Stimulated activated CD4-positive, alpha-beta T cell treated with anti-CD3 and anti-CD28 coated beads, Interleukin-1b, Interleukin-23, amount 100 ng/mL, for 24 hours (primary cell): Measurements from ENCODE around the gene RBM19.
"Not testable (repeated sequence)": the region's sequence is repeated elsewhere in the genome, so short reads cannot be mapped to it uniquely, and the experiment has no call there.

Experiments
- DNase-seq, 4 experiments: peaks; one replicate each; pipeline ENCODE4 v3.0.0-alpha.2; 2020; ENCODE audit warnings: low read depth in 4 of 4, low spot score in 1 of 4

The RBM19 gene

DNA sequence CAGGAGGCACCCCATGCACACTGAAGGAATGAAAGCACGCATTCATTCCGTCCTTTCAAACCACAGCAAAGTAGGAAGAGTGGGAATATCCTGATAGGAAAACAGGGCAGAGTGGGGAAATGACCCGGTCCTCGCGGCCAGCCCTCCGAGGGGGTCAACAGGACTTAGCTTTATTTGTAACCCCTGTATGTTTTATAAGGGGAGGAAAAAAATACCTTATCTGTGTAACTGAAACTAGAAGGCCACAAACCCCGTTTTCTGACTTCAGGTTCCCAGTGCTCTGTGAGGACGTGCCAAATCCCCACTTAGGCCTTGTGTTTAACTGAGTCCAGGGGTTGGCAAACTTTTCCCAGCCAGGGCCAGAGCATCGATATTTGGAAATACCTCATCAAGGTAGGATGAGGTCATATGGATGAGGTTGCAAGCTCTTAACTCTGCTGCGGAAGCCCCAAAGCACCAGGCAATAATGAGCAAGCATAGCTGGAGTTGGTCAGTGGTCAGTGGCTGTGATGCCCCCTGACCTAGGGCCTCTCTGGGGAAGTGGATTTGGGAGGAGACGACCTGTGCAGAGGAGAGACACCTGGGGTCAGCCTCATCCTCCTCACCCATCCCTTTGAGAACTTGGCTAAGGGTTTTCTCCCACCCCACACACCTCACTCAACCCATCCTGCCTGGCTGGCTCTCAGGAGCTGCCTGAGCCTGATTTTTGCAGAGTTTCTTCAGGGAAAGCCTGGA, 58.5 kb downstream of the RBM19 start:
- no peak for DNase-seq

DNA sequence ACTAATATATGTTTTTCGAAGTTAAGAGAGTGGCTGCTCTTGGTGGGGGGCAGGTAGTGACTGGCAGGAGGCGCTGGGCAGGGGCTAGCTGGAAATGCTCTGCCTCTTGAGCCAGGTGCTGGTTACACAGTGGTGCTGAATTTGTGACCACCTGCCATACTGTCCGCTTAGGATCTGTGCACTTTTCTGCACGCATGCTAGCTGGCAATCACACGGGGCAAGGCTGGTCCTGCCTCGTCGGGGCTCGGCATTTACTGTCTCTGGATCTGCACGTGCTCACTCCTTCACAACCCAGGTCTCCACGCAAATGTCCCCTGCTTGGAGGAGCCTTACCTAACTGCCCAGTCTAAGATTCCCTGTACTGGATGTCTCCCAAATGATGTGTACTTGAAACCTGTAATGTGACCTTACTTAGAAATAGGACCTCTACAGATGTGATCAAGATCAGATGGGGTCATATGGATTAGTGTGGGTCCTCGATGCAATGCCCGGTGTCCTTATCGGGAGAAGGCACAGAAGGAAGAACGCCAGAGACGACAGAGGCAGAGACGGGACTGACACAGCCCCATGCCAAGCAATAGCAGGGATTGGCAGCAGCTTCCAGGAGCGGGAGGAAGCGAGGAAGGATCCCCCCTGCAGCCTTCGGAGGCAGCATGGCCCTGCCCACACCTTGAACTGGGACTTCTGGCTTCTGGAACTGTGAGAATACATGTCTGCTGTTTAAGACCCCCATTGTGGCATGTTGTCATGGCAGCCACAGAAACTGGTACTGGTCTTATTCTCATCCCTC, 59.5 kb downstream of the RBM19 start:
- no peak for DNase-seq

DNA sequence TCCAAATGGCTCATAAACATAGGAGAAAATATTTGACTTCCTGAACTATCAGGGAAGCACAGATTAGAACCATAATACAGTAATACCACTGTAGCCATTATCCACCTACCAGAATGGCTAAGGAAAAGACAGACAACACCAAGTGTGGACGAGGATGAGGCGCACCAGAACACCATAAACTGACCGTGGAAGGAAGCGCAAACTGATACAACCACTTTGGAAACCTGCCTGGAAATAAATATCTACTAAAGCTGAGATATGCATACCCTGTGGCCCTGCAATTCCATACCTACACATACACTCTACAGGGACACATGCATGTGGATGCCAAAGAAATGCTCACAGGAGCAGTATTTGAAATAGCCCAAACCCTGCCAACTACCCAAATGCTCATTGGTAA, 60.3 kb downstream of the RBM19 start:
- no peak for DNase-seq

DNA sequence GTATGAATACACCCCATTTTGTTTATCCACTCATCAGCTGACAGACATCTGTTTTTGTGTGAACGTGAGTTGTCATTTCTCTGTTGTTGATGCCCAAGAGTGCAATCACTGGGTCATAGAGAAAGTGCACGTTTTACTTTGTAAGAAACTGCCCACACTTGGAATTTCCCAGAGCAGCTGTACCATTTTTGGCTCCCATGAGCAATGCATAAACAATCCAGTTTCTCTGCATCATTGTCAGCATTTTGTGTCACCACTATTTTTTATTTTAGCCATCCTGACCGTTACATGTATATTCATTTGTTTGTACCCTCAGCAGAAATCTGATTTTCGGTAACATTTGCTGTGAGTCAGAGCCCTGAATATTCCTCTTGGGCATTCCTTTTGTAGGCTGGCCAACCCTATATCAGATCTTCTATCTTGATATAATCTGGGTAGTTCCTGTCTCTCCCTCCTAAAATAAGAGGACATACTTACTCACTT, 62.7 kb downstream of the RBM19 start:
- no peak for DNase-seq

DNA sequence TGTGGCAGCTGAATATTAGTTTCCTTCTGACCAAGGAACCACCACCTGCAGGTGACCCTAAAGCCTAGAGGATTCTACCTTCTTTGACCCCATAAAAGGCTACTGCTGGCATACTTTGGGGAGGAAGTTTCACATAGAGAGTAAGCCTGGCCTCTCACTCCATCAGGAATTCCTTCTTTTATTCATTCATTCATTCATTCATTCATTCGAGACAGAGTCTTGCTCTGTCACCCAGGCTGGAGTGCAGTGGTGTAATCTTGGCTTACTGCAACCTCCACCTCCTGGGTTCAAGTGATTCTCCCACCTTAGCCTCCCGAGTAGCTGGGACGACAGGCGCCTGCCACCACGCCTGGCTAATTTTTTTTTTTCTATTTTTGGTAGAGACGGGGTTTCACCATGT, 64.8 kb downstream of the RBM19 start:
- not testable (repeated sequence) for DNase-seq

DNA sequence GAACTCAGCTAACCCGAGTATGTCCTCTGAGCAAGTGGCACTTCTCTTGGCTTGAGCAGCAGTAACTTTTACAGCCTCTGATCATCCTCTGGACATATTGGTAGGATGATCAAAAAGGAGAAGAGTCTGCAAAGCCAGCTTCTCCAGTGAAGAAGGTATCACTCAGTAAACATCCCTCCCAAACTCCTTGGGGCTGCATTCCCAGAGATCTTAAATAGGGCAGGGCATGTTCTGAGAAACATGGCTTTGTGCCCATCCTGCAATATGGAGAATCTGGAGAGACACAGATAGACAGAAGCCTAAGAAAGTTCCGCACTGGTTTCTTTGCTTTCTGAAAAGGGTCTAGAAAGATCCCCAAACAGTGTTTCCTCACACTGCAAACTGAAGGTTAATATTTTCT, 65.4 kb downstream of the RBM19 start:
- DNase-seq, result no peak

DNA sequence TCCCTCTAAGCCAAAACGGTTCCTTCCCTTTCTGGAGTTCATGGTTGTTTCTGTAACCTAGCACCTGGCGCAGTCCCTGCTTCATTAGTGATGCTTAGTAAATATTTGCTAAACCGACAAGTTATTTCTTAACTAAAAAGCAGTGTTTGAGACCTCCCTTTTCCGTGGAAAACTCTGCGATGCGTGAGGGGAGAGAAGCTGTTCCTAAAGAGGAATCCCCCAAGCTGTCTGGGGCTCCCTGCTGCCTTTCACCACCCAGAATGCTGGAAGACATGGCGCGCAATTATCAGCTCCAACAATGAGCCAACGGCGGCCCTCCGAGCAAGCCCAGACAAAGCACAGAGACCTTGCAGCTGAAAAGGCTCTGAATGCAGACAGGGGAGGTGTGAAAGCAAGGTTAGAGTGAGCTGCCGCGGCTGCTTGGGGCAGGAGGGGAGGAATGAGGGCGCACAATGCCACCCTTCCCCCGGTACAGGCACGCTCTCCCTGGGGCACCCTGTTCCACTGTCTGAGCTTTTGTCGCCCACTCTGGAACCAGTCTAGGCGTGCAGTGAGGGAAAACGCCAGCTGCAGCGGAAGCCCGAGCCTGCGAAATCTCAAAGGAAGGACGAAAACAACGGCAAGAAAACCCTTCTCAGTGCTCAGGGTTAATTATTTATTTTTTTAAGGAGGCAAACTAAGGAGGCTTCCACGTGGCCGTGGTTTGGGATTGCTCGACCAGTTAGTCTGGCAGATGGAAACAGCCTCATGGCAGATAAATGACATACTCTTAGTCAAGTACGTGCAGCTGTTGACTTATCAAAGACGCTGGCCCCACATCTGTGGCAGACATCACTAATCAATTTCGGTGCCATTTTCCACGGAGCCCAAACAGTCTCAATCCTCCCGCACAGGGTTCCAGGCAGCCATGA, 66.3 kb downstream of the RBM19 start:
- DNase-seq, result no peak

DNA sequence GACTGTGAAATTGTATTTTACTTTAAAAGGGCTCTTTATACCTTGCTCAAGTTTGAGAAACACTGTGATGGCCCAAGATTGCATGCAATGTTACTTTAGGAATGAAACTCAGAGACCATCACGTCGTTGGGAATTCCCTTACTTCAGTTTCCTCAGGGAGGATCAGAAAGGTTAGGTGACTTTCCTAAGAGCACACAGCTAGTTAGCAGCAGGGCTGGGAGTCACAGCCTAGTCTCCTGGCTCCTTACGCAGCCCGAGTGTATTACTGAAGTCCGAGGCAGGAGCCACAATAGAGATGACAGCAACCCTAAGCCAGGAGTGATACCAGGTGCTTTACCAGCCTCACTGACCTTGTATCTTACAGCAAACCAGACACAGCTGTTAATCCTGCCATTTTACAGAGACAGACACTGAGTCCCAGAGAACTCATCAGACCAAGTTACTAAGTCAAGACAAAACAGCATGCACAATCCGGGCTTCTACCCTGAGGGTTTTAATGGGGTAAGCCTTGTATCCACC, 67.0 kb downstream of the RBM19 start:
- no peak for DNase-seq

DNA sequence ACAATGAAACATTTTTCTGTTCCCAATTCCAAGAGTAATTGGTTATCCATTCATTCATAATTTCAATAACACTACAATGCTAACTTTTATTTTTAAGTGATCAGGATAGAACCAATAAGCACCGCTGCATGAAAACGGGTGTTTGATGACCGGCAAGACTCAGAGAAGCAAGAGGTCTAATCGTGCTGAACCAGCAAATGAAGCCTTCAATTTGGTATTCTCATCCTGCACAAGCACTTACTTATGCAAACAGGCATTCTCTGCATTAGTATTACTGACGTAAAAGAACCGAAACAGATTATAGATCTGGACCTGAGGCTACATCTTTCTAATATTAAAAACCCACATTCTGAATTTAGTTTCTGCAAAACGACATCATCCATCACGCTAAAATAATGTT, 67.7 kb downstream of the RBM19 start:
- DNase-seq, result no peak

DNA sequence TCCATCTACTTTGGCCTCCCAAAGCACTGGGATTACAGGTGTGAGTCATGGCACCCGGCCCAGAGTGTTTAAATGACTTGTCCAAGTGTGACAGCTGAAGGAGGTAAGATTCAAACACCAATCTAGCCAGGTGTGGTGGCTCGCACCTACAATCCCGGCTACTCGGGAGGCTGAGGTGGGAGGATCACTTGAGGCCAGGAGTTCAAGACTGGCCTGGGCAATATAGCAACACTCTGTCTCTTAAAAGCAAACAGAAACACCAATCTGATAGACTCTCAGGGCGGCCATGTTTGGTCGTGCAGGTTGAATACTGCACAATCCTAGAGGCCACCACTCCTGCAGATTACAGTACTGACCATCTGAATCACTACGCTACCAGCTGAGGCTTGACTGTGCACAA, 68.7 kb downstream of the RBM19 start:
- no peak for DNase-seq

DNA sequence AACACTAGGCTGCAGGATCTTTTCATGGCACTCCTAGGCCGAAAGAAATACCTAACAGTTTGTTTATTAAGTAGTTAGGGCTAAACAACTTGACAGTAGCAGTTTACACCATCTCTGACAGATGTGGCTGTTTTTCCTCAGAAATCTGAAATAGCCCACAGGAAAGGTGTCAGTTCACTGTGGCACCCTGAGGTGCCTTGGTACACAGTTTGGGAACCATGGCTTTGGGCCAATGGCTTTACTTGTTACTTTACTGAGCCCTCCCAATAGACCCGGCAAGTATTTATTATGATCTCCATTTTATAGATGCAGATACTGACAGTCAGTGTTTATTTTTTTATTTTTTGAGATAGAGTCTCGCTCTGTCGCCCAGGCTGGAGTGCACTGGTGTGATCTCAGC, 69.3 kb downstream of the RBM19 start:
- no peak for DNase-seq

DNA sequence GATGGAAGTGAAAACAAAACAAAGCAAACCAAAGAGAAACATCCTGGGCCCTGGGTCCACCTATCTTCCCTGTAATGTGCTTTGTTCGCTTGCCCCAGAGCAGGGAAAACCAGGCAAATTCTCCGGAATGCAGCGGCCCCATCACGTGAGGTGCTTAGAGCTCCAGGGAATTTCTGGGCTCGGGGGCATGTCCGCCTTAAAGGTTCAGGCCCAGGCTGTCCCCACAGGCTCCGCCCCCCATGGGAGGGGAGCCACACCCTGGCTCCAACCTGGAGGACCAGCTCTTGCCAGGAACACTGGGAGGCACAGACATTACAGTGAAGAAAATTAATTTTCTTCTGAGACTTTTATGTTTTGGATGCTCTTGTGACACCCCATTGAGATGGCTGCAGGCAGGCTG, 69.9 kb downstream of the RBM19 start:
- no peak for DNase-seq

DNA sequence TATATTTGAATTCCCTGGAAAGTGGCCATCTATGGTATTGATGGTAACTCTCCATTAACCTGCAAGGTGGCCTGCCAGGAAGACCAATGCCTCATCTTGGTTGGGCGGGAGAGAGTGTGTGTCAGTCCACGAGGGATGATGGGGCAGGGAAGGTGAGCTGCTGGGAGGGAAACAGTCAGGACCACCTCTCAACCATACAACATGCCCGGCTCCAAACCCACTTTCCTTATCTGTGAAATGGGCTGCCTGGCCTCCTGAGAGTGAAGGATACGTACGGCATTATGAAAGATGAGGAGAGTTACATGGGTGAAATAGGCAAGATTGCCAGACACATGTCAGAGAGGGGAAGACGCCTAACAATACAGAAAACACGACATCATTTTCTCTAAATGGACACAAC, 70.9 kb downstream of the RBM19 start:
- DNase-seq, result no peak

DNA sequence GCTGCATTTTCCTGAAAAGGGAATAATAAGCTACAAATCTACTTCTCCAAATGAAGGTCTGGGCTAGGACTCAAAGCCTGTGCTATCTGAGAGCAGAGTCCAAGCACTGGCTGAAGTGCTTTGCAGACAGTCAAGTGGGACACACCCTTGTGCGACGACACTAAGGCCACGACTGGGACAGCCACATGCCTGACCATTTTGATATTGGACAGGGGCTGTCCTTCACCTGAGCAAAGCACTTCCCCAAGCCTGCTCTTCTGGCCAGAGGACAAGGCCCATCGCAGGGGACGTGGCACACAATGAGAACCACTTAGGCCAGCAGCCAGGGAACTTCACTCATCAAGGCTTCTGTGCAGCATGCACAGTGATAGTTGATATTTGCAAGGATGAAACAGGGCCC, 71.4 kb downstream of the RBM19 start:
- DNase-seq, result no peak

DNA sequence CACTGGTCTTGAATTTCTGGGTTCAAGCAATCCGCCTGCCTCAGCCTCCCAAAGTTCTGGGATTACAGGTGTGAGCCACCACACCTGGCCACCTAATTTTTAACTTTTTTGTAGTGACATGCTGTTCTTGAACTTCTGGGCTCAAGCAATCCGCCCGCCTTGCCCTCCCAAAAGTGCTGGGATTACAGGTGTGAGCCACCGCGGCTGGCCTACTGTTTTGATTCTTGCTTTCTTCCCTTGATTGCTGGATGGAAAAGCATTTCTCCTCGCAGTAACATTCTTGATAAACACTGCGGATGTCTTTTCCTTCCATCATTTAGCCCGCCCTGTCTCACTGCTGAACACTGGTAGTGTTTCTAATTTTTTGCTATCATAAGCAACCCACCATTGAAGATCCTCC, 72.9 kb downstream of the RBM19 start:
- DNase-seq, result no peak

DNA sequence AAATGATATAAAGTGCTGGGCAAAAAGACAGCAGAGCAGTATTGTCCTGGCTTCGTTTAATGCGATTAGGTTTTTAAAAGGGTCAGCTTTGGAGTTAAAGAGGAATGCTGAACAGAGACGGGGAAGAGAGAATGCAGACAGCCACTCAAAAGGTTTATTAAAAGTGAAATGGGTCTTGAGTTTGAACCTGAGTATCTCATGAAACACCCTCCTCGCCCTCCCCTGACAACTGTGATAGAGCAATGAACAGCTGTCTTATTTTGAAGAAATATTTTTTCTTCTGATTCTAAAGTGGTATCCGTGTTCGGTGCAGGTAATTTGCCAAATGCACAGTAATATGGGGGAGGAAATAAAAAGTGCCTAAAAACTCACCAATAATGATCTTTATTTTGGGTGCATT, 73.6 kb downstream of the RBM19 start:
- no peak for DNase-seq

DNA sequence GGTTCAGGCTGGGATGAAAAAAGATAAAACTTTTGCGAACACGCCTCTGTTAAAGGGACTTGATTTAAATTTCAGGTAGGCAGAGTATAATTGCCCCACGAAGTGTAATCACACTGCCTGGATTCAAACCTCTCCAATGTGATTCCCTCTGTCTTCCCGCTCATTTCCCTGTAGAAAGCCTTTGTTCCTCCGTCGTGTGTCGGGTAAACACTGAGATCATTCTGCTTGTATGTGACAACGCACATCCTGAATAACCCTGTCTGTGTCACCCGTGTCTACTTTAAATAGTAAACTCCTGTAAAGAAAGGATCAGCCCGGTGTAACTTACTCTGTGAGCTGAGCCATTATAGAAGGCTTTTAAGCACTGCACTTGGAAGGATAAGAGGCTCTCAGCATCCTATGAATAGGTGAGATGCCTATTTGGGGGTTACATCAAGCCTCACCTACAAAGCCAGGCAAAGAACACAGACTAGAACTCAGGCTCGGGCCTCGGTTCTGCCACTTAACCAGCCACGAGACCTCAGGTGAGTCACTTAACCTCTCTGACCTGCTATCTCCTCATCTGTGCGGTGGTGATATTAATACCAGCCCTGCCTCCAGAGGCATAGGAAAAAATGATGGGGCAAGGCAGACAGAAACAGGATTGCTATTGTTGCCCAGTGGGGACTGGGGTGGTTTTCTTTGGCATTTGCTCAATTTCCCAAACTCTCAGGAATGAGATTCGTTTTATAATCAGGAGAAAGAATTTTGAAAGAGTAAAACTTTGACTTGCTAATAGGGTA, 74.2 kb downstream of the RBM19 start:
- DNase-seq, result no peak

DNA sequence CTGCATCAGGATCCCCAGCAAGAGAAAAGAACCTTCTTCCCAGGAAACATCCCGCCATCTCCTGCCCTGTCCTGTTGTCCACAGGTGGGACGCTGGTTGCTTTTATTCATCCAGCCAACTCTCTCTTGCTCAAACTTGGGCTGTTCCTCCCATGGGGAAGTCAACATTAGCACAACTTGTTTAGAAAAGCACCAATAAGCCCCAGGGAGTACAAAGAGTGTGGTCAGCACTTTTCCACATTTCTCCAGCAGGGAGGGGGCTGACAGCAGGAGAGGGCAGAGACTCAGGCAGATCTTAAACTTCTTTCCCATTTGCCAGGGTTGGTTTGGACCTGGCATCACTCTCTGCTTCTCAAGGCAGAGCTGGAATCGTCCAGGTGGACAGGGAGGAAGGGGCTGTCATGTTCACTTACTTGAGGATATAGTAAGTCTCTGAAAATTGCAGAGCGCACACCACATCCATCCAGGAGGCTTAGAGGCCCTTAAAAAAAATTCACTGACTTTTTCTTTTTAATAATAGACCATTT, 74.9 kb downstream of the RBM19 start:
- no peak for DNase-seq

DNA sequence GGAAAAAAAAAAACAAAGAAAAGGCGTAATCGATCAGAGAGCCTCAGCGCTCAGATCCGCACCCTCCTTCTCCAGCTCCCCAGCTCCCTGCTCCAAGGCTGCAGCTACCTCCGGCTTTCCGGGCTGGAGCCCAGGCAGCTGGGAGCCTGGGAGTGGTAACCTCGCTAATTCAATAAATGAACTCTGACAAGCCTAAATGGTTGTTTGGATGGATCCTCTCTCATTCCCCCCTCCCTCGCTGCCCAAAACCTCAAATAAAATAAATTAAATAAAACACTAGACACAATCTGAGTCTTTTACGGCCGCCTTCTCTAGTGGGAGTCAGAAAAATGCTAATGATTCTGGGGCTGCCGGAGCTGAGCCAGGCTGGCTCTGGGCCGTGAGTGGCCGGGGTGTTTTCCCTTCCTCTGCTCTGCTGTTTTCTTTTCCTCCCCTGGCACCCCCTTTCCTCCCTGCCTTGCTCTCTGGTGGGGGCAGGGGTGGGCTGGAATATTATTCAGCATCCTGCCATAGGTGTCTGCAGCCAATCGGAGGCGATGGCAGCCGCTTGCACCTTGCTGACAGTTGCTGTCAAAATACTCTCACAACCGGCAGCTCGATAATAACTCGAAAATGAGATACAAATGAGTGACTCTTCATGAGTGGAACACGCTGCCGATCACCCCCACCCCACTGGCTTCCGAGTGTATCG, 76.1 kb downstream of the RBM19 start:
- DNase-seq, result no peak

DNA sequence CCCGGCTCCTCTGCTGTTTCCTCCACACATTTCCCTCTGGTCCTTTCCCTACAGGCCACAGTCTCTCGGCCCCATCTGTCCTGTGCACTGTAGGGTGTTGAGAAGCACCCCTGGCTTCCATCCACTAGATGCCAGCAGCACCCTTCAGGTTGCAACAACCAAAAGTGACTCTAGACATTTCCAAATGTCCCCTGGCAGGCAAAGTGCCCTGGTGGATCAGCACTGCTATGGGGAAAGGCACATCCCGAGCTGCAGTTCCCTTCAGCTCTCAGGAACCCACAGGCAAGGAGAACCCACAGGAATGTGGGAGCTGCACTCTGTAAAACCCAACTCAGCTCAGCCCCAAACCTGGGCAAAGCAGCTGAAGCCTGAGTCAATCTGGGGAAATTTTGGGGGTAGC, 77.0 kb downstream of the RBM19 start:
- DNase-seq, result no peak
